GM23338 (cell line): ENCODE results near the gene RNF34. TPM values are rescaled to one million over a fixed set of nuclear protein-coding genes. Genes with fewer than 3 reads are reported as not detected.

Experiments used
- ATAC-seq: fragments of 200-7000 bp; cut with Tn5 transposase; 3 replicates; pipeline ENCODE4 v1.9.1; 2020
- DNase-seq: peaks from one replicate; pipeline ENCODE4 v3.0.0-alpha.2; 2015; ENCODE audit warnings: low spot score
- H2AFZ ChIP-seq: fragments of 200-600 bp; sonication (generic); 2 replicates; pipeline ENCODE4 v1.8.0; 2016; ENCODE audit warnings: antibody characterized with exemption, mild to moderate bottlenecking, moderate library complexity
- H3F3A ChIP-seq: fragments of 200-600 bp; sonication (generic); replicated peaks from 2 replicates; pipeline ENCODE4 v1.8.0; 2017; ENCODE audit warnings: antibody characterized with exemption, mixed run types, low read depth
- H3K27ac ChIP-seq: fragments of 200-600 bp; sonication (generic); 2 replicates; pipeline ENCODE4 v1.6.1; 2016; ENCODE audit warnings: low read depth
- H3K27me3 ChIP-seq: fragments of 200-600 bp; sonication (generic); 2 replicates; pipeline ENCODE4 v1.8.0; 2016; ENCODE audit warnings: mild to moderate bottlenecking, mixed run types, moderate library complexity; ENCODE audit not compliant: insufficient read depth
- H3K36me3 ChIP-seq: fragments of 200-600 bp; sonication (generic); 2 replicates; pipeline ENCODE4 v1.8.0; 2016; ENCODE audit warnings: mild to moderate bottlenecking; ENCODE audit not compliant: insufficient read depth
- H3K4me1 ChIP-seq: fragments of 200-600 bp; sonication (generic); 2 replicates; pipeline ENCODE4 v1.8.0; 2016; ENCODE audit warnings: mild to moderate bottlenecking, moderate library complexity; ENCODE audit not compliant: insufficient read depth
- H3K4me2 ChIP-seq: fragments of 200-600 bp; sonication (generic); 2 replicates; pipeline ENCODE4 v1.7.1; 2017; ENCODE audit warnings: mixed run types
- H3K4me3 ChIP-seq: fragments of 200-600 bp; sonication (generic); 2 replicates; pipeline ENCODE4 v1.6.1; 2016; ENCODE audit warnings: mixed run types
- H3K79me2 ChIP-seq: fragments of 200-600 bp; sonication (generic); replicated peaks from 2 replicates; pipeline ENCODE4 v1.8.0; 2017; ENCODE audit warnings: mild to moderate bottlenecking; ENCODE audit not compliant: insufficient read depth
- H3K9me2 ChIP-seq: fragments of 200-600 bp; sonication (generic); 2 replicates; pipeline ENCODE4 v1.8.0; 2017; ENCODE audit not compliant: insufficient read depth
- H4K20me1 ChIP-seq: fragments of 200-600 bp; sonication (generic); replicated peaks from 2 replicates; pipeline ENCODE4 v1.8.0; 2017; ENCODE audit warnings: mild to moderate bottlenecking; ENCODE audit not compliant: insufficient read depth
- H3K27ac Mint-ChIP-seq: 2 replicates; pipeline ENCODE4 v1.8.0; 2020; ENCODE audit warnings: inconsistent platforms, mild to moderate bottlenecking, moderate library complexity, mixed read lengths
- H3K27me3 Mint-ChIP-seq: 3 replicates; pipeline ENCODE4 v1.8.0; 2022; ENCODE audit warnings: low read depth, mild to moderate bottlenecking, moderate library complexity, mixed read lengths, inconsistent platforms; ENCODE audit not compliant: insufficient read depth, poor library complexity
- H3K36me3 Mint-ChIP-seq: 3 replicates; pipeline ENCODE4 v1.8.0; 2021; ENCODE audit warnings: low read depth, mild to moderate bottlenecking, inconsistent platforms, moderate library complexity, mixed read lengths
- H3K4me1 Mint-ChIP-seq: 3 replicates; pipeline ENCODE4 v1.8.0; 2020; ENCODE audit warnings: mild to moderate bottlenecking, inconsistent platforms, mixed read lengths
- H3K4me3 Mint-ChIP-seq: 3 replicates; pipeline ENCODE4 v1.8.0; 2021; ENCODE audit warnings: moderate library complexity, mild to moderate bottlenecking, inconsistent platforms, mixed read lengths
- H3K9me3 Mint-ChIP-seq: 3 replicates; pipeline ENCODE4 v1.8.0; 2020; ENCODE audit warnings: moderate library complexity, mild to moderate bottlenecking, inconsistent platforms, mixed read lengths
- CREB1 ChIP-seq: fragments of 250-450 bp; sonication (Bioruptor Pico); IDR thresholded peaks from 2 replicates; pipeline ENCODE4 v1.5.0; 2020; ENCODE audit warnings: low read depth, mild to moderate bottlenecking, moderate library complexity
- CTCF ChIP-seq, 2 experiments: fragments of 200-600 bp in 1 of 2; sonication (generic) in 1 of 2; conservative IDR thresholded peaks; 2 replicates each; pipeline versions ENCODE4 v1.5.1 to v1.6.1; 2016 to 2017; ENCODE audit warnings: antibody characterized with exemption in 2 of 2, low read depth in 2 of 2, mild to moderate bottlenecking in 2 of 2, moderate library complexity in 1 of 2
- ETS1 ChIP-seq: IDR thresholded peaks from 2 replicates; pipeline ENCODE4 v1.6.1; 2016; ENCODE audit warnings: antibody characterized with exemption
- EZH2 ChIP-seq: fragments of 200-600 bp; sonication (generic); IDR thresholded peaks from one replicate; pipeline ENCODE4 v1.8.0; 2017; ENCODE audit warnings: antibody characterized with exemption, mild to moderate bottlenecking, low read depth; ENCODE audit not compliant: unreplicated experiment
- JUNB ChIP-seq: IDR thresholded peaks from one replicate; pipeline ENCODE4 v1.6.1; 2016; ENCODE audit warnings: antibody characterized with exemption; ENCODE audit not compliant: unreplicated experiment
- NANOG ChIP-seq: IDR thresholded peaks from 2 replicates; pipeline ENCODE4 v1.6.1; 2016; ENCODE audit warnings: antibody characterized with exemption, borderline replicate concordance
- POLR2AphosphoS5 ChIP-seq: IDR thresholded peaks from 2 replicates; pipeline ENCODE4 v1.6.1; 2016; ENCODE audit warnings: antibody characterized with exemption, low read depth
- REST ChIP-seq: IDR thresholded peaks from one replicate; pipeline ENCODE4 v1.6.1; 2018; ENCODE audit warnings: antibody characterized with exemption; ENCODE audit not compliant: unreplicated experiment
- STAT1 ChIP-seq: IDR thresholded peaks from one replicate; pipeline ENCODE4 v1.6.1; 2016; ENCODE audit warnings: antibody characterized with exemption; ENCODE audit not compliant: unreplicated experiment
- ZNF114 ChIP-seq: fragments of 250-450 bp; sonication (Bioruptor Pico); IDR thresholded peaks from 2 replicates; pipeline ENCODE4 v1.5.0; 2020; ENCODE audit warnings: mild to moderate bottlenecking, moderate library complexity
- ZNF331 ChIP-seq: fragments of 250-450 bp; sonication (Bioruptor Pico); IDR thresholded peaks from 2 replicates; pipeline ENCODE4 v1.5.0; 2020; ENCODE audit warnings: low read depth, mild to moderate bottlenecking, moderate library complexity
- ZNF462 ChIP-seq: fragments of 250-450 bp; sonication (Bioruptor Pico); IDR thresholded peaks from 2 replicates; pipeline ENCODE4 v1.5.0; 2020; ENCODE audit warnings: mild to moderate bottlenecking, moderate library complexity
- polyA plus RNA-seq: library from polyadenylated mRNA; unstranded; fragments of >200 nt; fragmentation: Nextera tagmentation; extraction: Ambion mirVana; gene quantifications from 2 replicates; pipeline ENCODE4 v1.2.1, GENCODE V29; 2016
- total RNA-seq: library from RNA; depleted of rRNA; stranded (reverse); fragments of >200 nt; shearing (Covaris generic); gene quantifications from 2 replicates; pipeline ENCODE4 v1.2.3, GENCODE V29; 2014

The RNF34 gene
- total and polyA plus RNA-seq, 2 experiments from 2014 or later = 47.2 to 63.3 TPM

GRCh38 chr12:121444842-121445202, 44.9 kb downstream of the RNF34 start:
- DNase-seq = no peak
- peak overlapping the region; percentile 50; the same call in 1 of the 2 replicates for H3K27ac ChIP-seq
- H3K4me1 Mint-ChIP-seq = peaks cover 10% of the 10 kb centered on the region; the same call in 2 of the 3 replicates
- ATAC-seq = no peak
- peaks cover 66% of the 10 kb centered on the region for H3K36me3 Mint-ChIP-seq
- no peak overlapping the region for H3K4me3 ChIP-seq
- H3K27me3 ChIP-seq = no peaks in the 10 kb centered on the region
- no peak overlapping the region for H3K4me3 Mint-ChIP-seq
- TF ChIP-seq EZH2 (no peak), ZNF114 (CRISPR knock-in tag) (no peak), NANOG (no peak), ETS1 (no peak), CTCF (conservative IDR thresholded peaks at IDR 0.05; ENCODE audit: low read depth in 2 of 2) (no peak), CREB1 (CRISPR knock-in tag) (no peak), ZNF462 (no peak), STAT1 (no peak), ZNF331 (no peak), JUNB (no peak), REST (no peak), POLR2AphosphoS5 (no peak)
- H4K20me1 ChIP-seq = peaks cover 32% of the 10 kb centered on the region
- peaks cover 25% of the 10 kb centered on the region; the same call in 1 of the 2 replicates for H3K36me3 ChIP-seq
- H3K27me3 Mint-ChIP-seq = peaks cover 19% of the 10 kb centered on the region
- H3K27ac Mint-ChIP-seq = peak overlapping the region; percentile 74; the same call in 1 of the 2 replicates
- H3K4me2 ChIP-seq = no peak overlapping the region
- H2AFZ ChIP-seq = no peak overlapping the region
- H3K4me1 ChIP-seq = no peaks in the 10 kb centered on the region
- H3K9me2 ChIP-seq = no peaks in the 10 kb centered on the region
- H3K79me2 ChIP-seq = peaks cover 36% of the 10 kb centered on the region
- peaks cover 18% of the 10 kb centered on the region for H3F3A ChIP-seq
- no peaks in the 10 kb centered on the region for H3K9me3 Mint-ChIP-seq
